Activated T-cell treated with anti-CD3 and anti-CD28 coated beads for 48 hours (primary cell): ENCODE data around the gene TBC1D10A.

Experiments
- DNase-seq: peaks from one replicate; pipeline ENCODE4 v3.0.0-alpha.2; 2020; ENCODE audit warnings: low read depth

TBC1D10A gene

DNA sequence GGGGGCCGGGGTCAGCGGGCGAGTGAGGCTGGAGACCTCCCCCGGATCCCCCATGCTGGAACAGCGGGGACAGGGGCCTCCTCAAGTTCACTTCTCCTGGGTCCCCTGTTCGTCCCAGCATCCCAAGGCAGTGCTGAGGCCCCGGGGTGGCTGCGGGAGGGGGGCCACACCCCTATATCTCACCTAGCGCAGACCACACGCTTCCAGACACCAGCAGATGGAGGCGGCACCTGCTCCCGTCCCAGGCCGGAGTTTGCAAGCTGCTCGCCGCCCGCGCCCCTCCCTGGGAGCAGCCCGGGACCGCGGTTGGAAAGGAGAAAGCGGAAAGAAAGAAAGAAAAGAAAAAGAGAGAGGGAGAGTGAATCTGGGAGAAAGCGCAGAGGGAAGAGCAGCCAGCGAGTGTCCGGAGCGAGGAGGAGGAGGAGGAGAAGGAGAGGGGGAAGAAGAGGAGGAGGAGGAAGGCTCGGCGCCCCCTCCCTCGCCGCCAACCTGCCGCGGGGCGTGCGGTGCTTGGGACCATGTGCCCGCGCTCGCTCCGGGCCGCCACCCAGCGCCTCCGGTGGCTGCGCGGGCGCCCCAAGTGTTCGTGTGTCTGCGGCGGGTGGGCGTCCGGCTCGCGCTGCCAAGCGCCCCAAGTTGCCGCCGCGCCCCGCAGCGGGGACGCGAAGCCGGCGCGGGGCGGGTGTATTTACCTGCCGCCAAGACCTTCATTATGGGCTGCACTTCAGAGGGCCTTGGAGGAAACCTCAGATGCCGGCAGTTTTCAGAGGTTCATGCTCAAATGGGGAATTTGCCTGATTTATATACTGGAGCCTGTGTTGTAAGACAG is 80.5 kb downstream of the TBC1D10A start, which contains the start of gene LIF:
TSS of gene LIF (minus strand) at position 775 of the 829 bp plus-strand sequence. CDS start at position 711, 64 bp downstream.
- peak; percentile 64 for DNase-seq

DNA sequence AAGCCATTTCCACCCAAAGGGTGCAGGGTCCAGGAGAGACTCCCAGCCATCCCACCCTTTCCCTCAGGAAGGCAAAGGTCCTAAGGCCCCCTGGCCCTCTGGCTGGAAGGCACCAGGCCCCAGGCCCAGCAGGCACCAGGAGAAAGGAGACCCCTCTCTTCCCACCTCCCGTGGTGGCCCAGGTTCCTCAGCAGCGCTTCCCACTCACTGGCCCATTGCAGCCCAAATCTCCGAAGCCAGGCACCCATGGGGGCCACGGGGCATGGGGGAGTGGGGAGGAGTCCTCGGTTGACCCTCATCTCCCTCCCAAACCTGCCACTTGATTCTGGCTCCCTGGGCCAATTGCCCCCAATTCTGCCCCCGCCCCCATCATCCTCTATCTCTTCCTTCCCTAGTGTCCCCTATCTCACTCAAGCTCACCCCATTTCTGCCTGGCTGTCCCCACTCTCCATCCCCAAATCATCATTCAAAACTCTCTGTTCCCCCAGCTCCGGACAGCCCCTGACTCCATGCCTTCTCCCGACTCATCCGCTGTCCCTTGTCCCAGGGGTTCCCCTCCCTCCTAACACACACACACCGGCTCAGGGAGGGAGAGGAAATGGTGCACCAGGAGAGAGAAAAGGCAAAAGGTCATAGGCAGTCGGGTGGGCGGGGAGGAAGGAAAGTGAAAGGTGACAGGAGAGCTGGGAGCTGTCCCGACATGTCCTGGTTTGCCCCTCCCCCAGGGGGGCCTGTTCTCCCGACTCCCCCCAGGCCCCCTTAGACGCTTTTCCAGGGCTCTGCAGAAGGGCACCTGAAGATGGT is 81.4 kb downstream of the TBC1D10A start:
- no peak for DNase-seq

DNA sequence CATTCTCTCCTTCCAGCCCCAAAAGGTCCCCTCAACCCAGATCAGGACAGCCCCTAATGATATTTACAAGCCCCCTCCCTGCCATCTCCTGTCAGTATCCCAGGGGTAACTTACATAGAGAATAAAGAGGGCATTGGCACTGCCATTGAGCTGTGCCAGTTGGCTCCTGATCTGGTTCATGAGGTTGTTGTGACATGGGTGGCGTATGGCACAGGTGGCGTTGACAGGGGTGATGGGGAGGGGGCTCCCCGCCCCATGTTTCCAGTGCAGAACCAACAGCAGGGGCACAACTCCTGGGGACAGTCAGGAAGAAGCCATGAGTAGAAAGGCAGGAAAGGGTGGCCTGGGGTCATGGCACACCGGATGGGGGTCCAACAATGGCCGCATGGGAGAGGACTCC is 82.1 kb downstream of the TBC1D10A start:
- DNase-seq, result no peak

DNA sequence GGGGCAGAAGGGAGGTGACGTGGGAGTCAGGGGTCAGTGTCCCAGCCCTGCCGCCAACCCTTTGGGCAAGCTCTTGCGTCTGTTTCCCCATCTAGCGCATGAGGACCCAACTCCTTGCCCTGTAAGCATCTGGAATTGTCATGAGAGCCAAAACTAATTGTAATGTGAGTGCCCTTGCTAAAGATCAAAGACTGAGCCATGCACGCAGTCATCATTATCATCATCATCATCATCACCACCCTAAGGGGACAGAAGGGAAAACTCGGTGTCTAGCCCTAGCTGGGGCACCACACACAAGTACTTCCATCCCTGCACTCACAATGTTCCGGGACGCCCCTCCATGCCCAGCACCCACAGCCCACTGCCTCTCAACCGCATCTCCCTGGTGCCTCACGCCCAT is 82.7 kb downstream of the TBC1D10A start:
- DNase-seq, result no peak

DNA sequence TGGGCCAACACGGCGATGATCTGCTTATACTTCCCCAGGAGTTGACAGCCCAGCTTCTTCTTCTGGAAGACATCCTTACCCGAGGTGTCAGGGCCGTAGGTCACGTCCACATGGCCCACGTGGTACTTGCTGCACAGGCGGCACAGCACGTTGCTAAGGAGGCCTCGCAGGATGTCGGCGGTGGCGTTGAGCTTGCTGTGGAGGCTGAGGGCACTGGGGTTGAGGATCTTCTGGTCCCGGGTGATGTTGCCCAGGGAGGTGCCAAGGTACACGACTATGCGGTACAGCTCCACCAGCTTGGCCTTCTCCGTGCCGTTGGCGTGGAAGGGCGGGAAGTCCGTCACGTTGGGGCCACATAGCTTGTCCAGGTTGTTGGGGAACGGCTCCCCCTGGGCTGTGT is 83.1 kb downstream of the TBC1D10A start:
- no peak for DNase-seq
